DOHH2 (cell line): ENCODE data around the gene WDR70.

Experiments used
- H3F3A ChIP-seq: fragments of 200-600 bp; sonication (generic), shearing (Covaris generic); 2 replicates; pipeline ENCODE4 v1.6.0; 2016; ENCODE audit warnings: antibody characterized with exemption, mild to moderate bottlenecking; ENCODE audit not compliant: control insufficient read depth, insufficient read depth
- H3K27ac ChIP-seq: fragments of 200-600 bp; sonication (generic); 2 replicates; pipeline ENCODE4 v1.5.1; 2014; ENCODE audit warnings: low read depth, mild to moderate bottlenecking, low read length, moderate library complexity
- H3K27me3 ChIP-seq: fragments of 200-600 bp; sonication (generic); 2 replicates; pipeline ENCODE4 v1.6.1; 2014; ENCODE audit warnings: mild to moderate bottlenecking, low read length, mixed read lengths; ENCODE audit not compliant: control insufficient read depth
- H3K36me3 ChIP-seq: fragments of 200-600 bp; sonication (generic); 2 replicates; pipeline ENCODE4 v1.6.1; 2014; ENCODE audit warnings: mild to moderate bottlenecking, low read length, moderate library complexity, mixed read lengths; ENCODE audit not compliant: control insufficient read depth
- H3K4me1 ChIP-seq: fragments of 200-600 bp; sonication (generic); 2 replicates; pipeline ENCODE4 v1.6.1; 2014; ENCODE audit warnings: mild to moderate bottlenecking, low read length, mixed read lengths; ENCODE audit not compliant: control insufficient read depth
- H3K4me2 ChIP-seq: fragments of 200-600 bp; sonication (generic); 2 replicates; pipeline ENCODE4 v1.6.0; 2014; ENCODE audit warnings: mild to moderate bottlenecking, low read length, moderate library complexity
- H3K4me3 ChIP-seq: fragments of 200-600 bp; sonication (generic); 2 replicates; pipeline ENCODE4 v1.5.1; 2014; ENCODE audit warnings: mild to moderate bottlenecking, low read length, mixed read lengths
- H3K79me2 ChIP-seq: fragments of 200-600 bp; sonication (generic); 2 replicates; pipeline ENCODE4 v1.6.1; 2014; ENCODE audit warnings: mild to moderate bottlenecking, low read length, mixed read lengths; ENCODE audit not compliant: control insufficient read depth
- H3K9me2 ChIP-seq: fragments of 200-600 bp; sonication (generic); replicated peaks from 2 replicates; pipeline ENCODE4 v1.6.1; 2014; ENCODE audit warnings: mild to moderate bottlenecking, low read length, mixed read lengths; ENCODE audit not compliant: control insufficient read depth
- H3K9me3 ChIP-seq: fragments of 200-600 bp; sonication (generic); 2 replicates; pipeline ENCODE4 v1.6.1; 2014; ENCODE audit warnings: antibody characterized with exemption, low read length, mixed read lengths; ENCODE audit not compliant: control insufficient read depth, insufficient read depth
- H4K20me1 ChIP-seq: fragments of 200-600 bp; sonication (generic); 2 replicates; pipeline ENCODE4 v1.6.0; 2014; ENCODE audit warnings: low read depth, mild to moderate bottlenecking, antibody characterized with exemption, low read length, moderate library complexity; ENCODE audit not compliant: control insufficient read depth, insufficient read depth
- EZH2phosphoT487 ChIP-seq: fragments of 200-600 bp; sonication (generic); IDR thresholded peaks from 2 replicates; pipeline ENCODE4 v1.6.1; 2017; ENCODE audit warnings: borderline replicate concordance, mild to moderate bottlenecking, antibody characterized with exemption, low read length, moderate library complexity, mixed read lengths
- TF ChIP-seq, protein P1 (sequence below): fragments of 200-600 bp; sonication (generic); IDR thresholded peaks from one replicate; pipeline ENCODE4 v1.5.1; 2014; ENCODE audit warnings: antibody characterized with exemption, mild to moderate bottlenecking, low read depth, low read length; ENCODE audit not compliant: poor library complexity, severe bottlenecking

WDR70 gene

DNA sequence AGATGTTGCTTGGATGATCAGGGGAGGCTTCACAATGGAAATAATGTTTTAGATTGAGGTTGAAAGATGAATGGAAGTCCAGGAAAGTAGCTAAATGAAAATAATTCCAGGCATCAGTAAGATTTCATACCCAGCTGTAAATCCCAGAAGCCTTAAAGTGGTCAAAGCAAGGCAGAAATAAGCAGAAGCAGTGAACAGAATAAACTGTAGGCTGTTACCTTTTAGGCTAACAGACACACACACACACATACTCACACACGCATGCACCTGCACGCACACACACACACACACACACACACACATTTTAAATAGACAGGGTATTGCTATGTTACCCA is 175.3 kb downstream of the WDR70 start:
- Histone ChIP-seq H3K79me2 (no peaks in the 10 kb centered on the region), H3K4me2 (no peak overlapping the region), H4K20me1 (no peaks in the 10 kb centered on the region), H3K9me3 (no peaks in the 10 kb centered on the region), H3K9me2 (no peaks in the 10 kb centered on the region), H3K4me3 (no peak overlapping the region), H3K36me3 (no peaks in the 10 kb centered on the region), H3F3A (no peaks in the 10 kb centered on the region), H3K27me3 (no peaks in the 10 kb centered on the region), H3K27ac (no peak overlapping the region), H3K4me1 (no peaks in the 10 kb centered on the region)
- no peak for TF ChIP-seq EZH2phosphoT487
- TF ChIP-seq, protein P1, sequence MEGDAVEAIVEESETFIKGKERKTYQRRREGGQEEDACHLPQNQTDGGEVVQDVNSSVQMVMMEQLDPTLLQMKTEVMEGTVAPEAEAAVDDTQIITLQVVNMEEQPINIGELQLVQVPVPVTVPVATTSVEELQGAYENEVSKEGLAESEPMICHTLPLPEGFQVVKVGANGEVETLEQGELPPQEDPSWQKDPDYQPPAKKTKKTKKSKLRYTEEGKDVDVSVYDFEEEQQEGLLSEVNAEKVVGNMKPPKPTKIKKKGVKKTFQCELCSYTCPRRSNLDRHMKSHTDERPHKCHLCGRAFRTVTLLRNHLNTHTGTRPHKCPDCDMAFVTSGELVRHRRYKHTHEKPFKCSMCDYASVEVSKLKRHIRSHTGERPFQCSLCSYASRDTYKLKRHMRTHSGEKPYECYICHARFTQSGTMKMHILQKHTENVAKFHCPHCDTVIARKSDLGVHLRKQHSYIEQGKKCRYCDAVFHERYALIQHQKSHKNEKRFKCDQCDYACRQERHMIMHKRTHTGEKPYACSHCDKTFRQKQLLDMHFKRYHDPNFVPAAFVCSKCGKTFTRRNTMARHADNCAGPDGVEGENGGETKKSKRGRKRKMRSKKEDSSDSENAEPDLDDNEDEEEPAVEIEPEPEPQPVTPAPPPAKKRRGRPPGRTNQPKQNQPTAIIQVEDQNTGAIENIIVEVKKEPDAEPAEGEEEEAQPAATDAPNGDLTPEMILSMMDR: no peak

DNA sequence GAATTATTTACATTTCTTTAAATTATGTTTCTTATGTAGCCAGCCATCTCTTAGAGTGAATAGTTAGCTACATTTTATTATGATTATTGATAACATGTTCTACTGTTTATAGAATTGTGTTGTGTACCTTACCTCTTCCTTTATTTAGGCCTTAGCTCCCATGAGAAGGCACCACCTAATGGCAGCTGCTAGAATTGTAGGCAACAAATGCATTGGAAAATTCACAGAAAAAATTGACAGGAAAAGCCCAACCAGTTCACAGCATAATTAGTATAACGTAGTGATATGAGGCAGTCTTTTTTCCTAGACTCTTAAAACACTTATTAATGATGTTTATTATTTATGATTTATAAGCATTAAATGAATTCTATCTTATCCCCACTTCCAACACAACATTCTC is 175.8 kb downstream of the WDR70 start:
- H3K36me3 ChIP-seq: no peaks in the 10 kb centered on the region
- no peaks in the 10 kb centered on the region for H3K4me1 ChIP-seq
- no peaks in the 10 kb centered on the region for H3K79me2 ChIP-seq
- H3K27me3 ChIP-seq: no peaks in the 10 kb centered on the region
- H3K4me3 ChIP-seq: no peak overlapping the region
- no peak for TF ChIP-seq EZH2phosphoT487
- TF ChIP-seq, protein P1: peak; percentile 70
- no peak overlapping the region for H3K4me2 ChIP-seq
- no peaks in the 10 kb centered on the region for H3K9me3 ChIP-seq
- no peaks in the 10 kb centered on the region for H4K20me1 ChIP-seq
- no peaks in the 10 kb centered on the region for H3F3A ChIP-seq
- H3K9me2 ChIP-seq: no peaks in the 10 kb centered on the region
- H3K27ac ChIP-seq: no peak overlapping the region

DNA sequence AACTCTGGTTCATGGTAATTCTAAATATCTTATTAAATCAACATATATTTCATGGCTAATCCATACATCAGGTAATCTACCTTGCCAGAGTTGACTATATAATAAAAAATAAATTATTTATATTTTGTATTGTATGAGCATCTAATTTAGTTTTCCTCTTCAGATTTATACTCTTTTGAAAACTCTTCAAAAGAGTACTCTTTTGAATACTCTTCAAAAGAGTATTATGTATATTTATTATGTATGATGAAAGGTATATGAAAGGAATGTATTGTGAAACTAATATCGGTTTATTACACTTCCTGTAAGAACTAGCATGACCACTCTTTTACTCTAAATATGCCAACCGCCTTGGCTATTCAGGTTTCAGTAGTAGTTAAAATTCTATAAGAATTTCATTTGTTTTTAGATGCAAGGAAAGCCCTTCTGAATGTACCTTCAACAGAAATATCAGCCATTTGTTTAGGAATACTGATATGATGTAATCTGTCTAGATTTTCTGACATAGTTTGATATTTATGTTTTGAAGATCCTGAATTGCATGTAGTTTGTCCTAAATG is 178.7 kb downstream of the WDR70 start:
- Histone ChIP-seq H3K27ac (no peak overlapping the region), H3K4me1 (no peaks in the 10 kb centered on the region), H4K20me1 (no peaks in the 10 kb centered on the region), H3K9me3 (no peaks in the 10 kb centered on the region), H3K4me3 (no peak overlapping the region), H3K4me2 (no peak overlapping the region), H3F3A (no peaks in the 10 kb centered on the region), H3K79me2 (no peaks in the 10 kb centered on the region), H3K36me3 (no peaks in the 10 kb centered on the region), H3K27me3 (no peaks in the 10 kb centered on the region), H3K9me2 (no peaks in the 10 kb centered on the region)
- TF ChIP-seq, protein P1: no peak
- no peak for TF ChIP-seq EZH2phosphoT487
